8988T (cell line): ENCODE measurements around the gene SPEN.
"Not testable (repeated sequence)": the region's sequence is repeated elsewhere in the genome, so short reads cannot be mapped to it uniquely, and the experiment has no call there.

Experiments used
- DNase-seq: peaks from one replicate; pipeline ENCODE4 v3.0.0; 2011

Gene SPEN

GRCh38 chr1:15902882-15903281 is 55.4 kb downstream of the SPEN start:
- no peak for DNase-seq

GRCh38 chr1:15908597-15908996 is 61.1 kb downstream of the SPEN start:
- DNase-seq, result no peak

GRCh38 chr1:15911141-15911540 is 63.6 kb downstream of the SPEN start:
- no peak for DNase-seq

- DNase-seq, result no peak
Observed at GRCh38 chr1:15911927-15912326, 64.4 kb downstream of the SPEN start.

- not testable (repeated sequence) for DNase-seq
Observed at GRCh38 chr1:15913607-15914006, 66.1 kb downstream of the SPEN start.

GRCh38 chr1:15915991-15916390 is 68.5 kb downstream of the SPEN start:
- DNase-seq, result no peak

- DNase-seq, result no peak
Observed at GRCh38 chr1:15916417-15916816, 68.9 kb downstream of the SPEN start.

GRCh38 chr1:15916916-15917315 is 69.4 kb downstream of the SPEN start:
- no peak for DNase-seq

- DNase-seq, result no peak
Observed at GRCh38 chr1:15918962-15919715, 71.6 kb downstream of the SPEN start.

- no peak for DNase-seq
Observed at GRCh38 chr1:15923241-15923640, 75.7 kb downstream of the SPEN start.

- not testable (repeated sequence) for DNase-seq
Observed at GRCh38 chr1:15926448-15926847, 78.9 kb downstream of the SPEN start.

- DNase-seq, result no peak
Observed at GRCh38 chr1:15928971-15929965, 81.8 kb downstream of the SPEN start.

GRCh38 chr1:15931401-15931800 is 83.9 kb downstream of the SPEN start:
- DNase-seq, result no peak

- no peak for DNase-seq
Observed at GRCh38 chr1:15931884-15932283, 84.4 kb downstream of the SPEN start.

GRCh38 chr1:15932612-15933011 is 85.1 kb downstream of the SPEN start:
- DNase-seq, result no peak

GRCh38 chr1:15933684-15934083 is 86.2 kb downstream of the SPEN start:
- no peak for DNase-seq

GRCh38 chr1:15934211-15935055 is 86.9 kb downstream of the SPEN start:
- no peak for DNase-seq

GRCh38 chr1:15935056-15935950 is 87.8 kb downstream of the SPEN start:
- DNase-seq, result no peak

GRCh38 chr1:15936025-15936424 is 88.5 kb downstream of the SPEN start:
- no peak for DNase-seq

GRCh38 chr1:15937146-15937545 is 89.6 kb downstream of the SPEN start:
- DNase-seq, result no peak

- no peak for DNase-seq
Observed at GRCh38 chr1:15937706-15938168, 90.2 kb downstream of the SPEN start.
